Esophagus squamous epithelium (tissue), 5 donors: ENCODE results near the gene CD209. TPM values are rescaled to one million over a fixed set of nuclear protein-coding genes. Genes with fewer than 3 reads are reported as not detected.

Experiments
- DNase-seq: peaks from one replicate; lab custom pipeline; 2025; lab: John Stamatoyannopoulos, UW
- H3K27ac ChIP-seq, 4 donors: fragments of 200-600 bp; sonication (generic); one replicate each; pipeline ENCODE4 v1.5.1; 2016 to 2019; ENCODE audit warnings: mild to moderate bottlenecking in 1 of 4
- H3K27me3 ChIP-seq, 4 donors: fragments of 200-600 bp; sonication (generic); 1 replicate in 3 of 4; 2 replicates in 1 of 4; pipeline versions ENCODE4 v1.5.1 to v1.6.0; 2017 to 2021; ENCODE audit warnings: antibody characterized with exemption in 1 of 4
- H3K36me3 ChIP-seq, 3 donors: fragments of 200-600 bp; sonication (generic); one replicate each; pipeline ENCODE4 v1.5.1; 2016 to 2019
- H3K4me1 ChIP-seq, 3 donors: fragments of 200-600 bp; sonication (generic); one replicate each; pipeline ENCODE4 v1.5.1; 2017 to 2019
- H3K4me3 ChIP-seq, 4 donors: fragments of 200-600 bp; sonication (generic); 1 replicate in 3 of 4; 2 replicates in 1 of 4; pipeline ENCODE4 v1.5.1; 2016 to 2019; ENCODE audit warnings: mild to moderate bottlenecking in 2 of 4, moderate library complexity in 1 of 4
- H3K9me3 ChIP-seq, 3 donors: fragments of 200-600 bp; sonication (generic); one replicate each; pipeline ENCODE4 v1.5.1; 2016 to 2019
- CTCF ChIP-seq, 6 experiments: fragments of 450-650 bp in 4 of 6; fragments of 200-600 bp in 2 of 6; sonication (generic) in 2 of 6; IDR thresholded peaks; one replicate each; pipeline ENCODE4 v1.5.1; 2016 to 2019; ENCODE audit warnings: antibody characterized with exemption in 6 of 6, mild to moderate bottlenecking in 4 of 6, moderate library complexity in 4 of 6
- POLR2A ChIP-seq, 4 donors: fragments of 450-650 bp; IDR thresholded peaks; one replicate each; pipeline ENCODE4 v1.6.1; 2017; ENCODE audit warnings: antibody characterized with exemption in 4 of 4, mild to moderate bottlenecking in 4 of 4, moderate library complexity in 3 of 4
- WGBS, 2 donors: methylation state at CpG; one replicate each; pipeline ENCODE4 v1.1.5; 2018; 5-methylcytosine and 5-hydroxymethylcytosine counted together
- intact Hi-C: fragments of 100-400 bp; cut with DNase I; formaldehyde crosslinking; loops from one replicate; pipeline ENCODE4 v1.15.0; 2022
- total RNA-seq, 4 donors: library from RNA; depleted of rRNA; stranded (reverse); fragments of >200 nt; gene quantifications; one replicate each; pipeline ENCODE4 v1.1.0, GENCODE V29; 2016
- donor health status: DM: yes; HTN: yes; CAD: no.

Gene CD209
- total RNA-seq, 4 donors from 2014 or later, result 0.40 to 4.9 (median 4.0) TPM; not detected in 1

- WGBS, 2 donors, result 66 to 83% methylated on average over 13 to 16 of the region's 19 CpGs
- no peak for TF ChIP-seq POLR2A (IDR thresholded peaks at IDR 0.05)
- TF ChIP-seq CTCF (IDR thresholded peaks at IDR 0.05), result no peak
- Histone ChIP-seq H3K4me3 (no peak overlapping the region), H3K4me1 (no peaks in the 10 kb centered on the region), H3K27ac (no peak overlapping the region), H3K27me3 (peaks cover 0 to 63% (median 0%) of the 10 kb centered on the region in 4 donors), H3K9me3 (no peaks in the 10 kb centered on the region), H3K36me3 (no peaks in the 10 kb centered on the region)
- DNase-seq, result no peak
- intact Hi-C loops, result no loop called here
These were observed 7.3 kb downstream of the CD209 start for GRCh38 chr19:7739801-7740681.

GRCh38 chr19:7739211-7739755 is 8.1 kb downstream of the CD209 start:
- no peak overlapping the region for H3K4me3 ChIP-seq
- TF ChIP-seq CTCF (IDR thresholded peaks at IDR 0.05) (no peak), POLR2A (IDR thresholded peaks at IDR 0.05) (no peak)
- no peak for DNase-seq
- no peaks in the 10 kb centered on the region for H3K36me3 ChIP-seq
- 45 to 55% methylated on average over 2 of the region's 2 CpGs for WGBS, 2 donors
- H3K9me3 ChIP-seq, result no peaks in the 10 kb centered on the region
- intact Hi-C loops, result no loop called here
- H3K27ac ChIP-seq, result no peak overlapping the region
- no peaks in the 10 kb centered on the region for H3K4me1 ChIP-seq
- peaks cover 0 to 64% (median 0%) of the 10 kb centered on the region in 4 donors for H3K27me3 ChIP-seq

- Histone ChIP-seq H3K4me3 (no peak overlapping the region), H3K27me3 (peaks cover 0 to 58% (median 0%) of the 10 kb centered on the region in 4 donors), H3K27ac (no peak overlapping the region), H3K4me1 (no peaks in the 10 kb centered on the region), H3K9me3 (no peaks in the 10 kb centered on the region), H3K36me3 (no peaks in the 10 kb centered on the region)
- TF ChIP-seq POLR2A (IDR thresholded peaks at IDR 0.05) (no peak), CTCF (IDR thresholded peaks at IDR 0.05) (no peak)
- intact Hi-C loops, result no loop called here
- DNase-seq, result no peak
- 45 to 52% methylated on average over 7 of the region's 7 CpGs for WGBS, 2 donors
These were observed 9.3 kb downstream of the CD209 start for GRCh38 chr19:7738023-7738422.

GRCh38 chr19:7737215-7737614 is 10.1 kb downstream of the CD209 start:
- WGBS, 2 donors, result 67 to 80% methylated on average over 11 of the region's 11 CpGs
- no peak overlapping the region for H3K27ac ChIP-seq
- peaks cover 0 to 61% (median 0%) of the 10 kb centered on the region in 4 donors for H3K27me3 ChIP-seq
- no peaks in the 10 kb centered on the region for H3K9me3 ChIP-seq
- H3K36me3 ChIP-seq, result no peaks in the 10 kb centered on the region
- intact Hi-C loops, result no loop called here
- no peak for DNase-seq
- TF ChIP-seq CTCF (IDR thresholded peaks at IDR 0.05) (no peak), POLR2A (IDR thresholded peaks at IDR 0.05) (no peak)
- no peak overlapping the region for H3K4me3 ChIP-seq
- H3K4me1 ChIP-seq, result no peaks in the 10 kb centered on the region

- Histone ChIP-seq H3K4me3 (no peak overlapping the region), H3K9me3 (no peaks in the 10 kb centered on the region), H3K27me3 (peaks cover 0 to 62% (median under 1%) of the 10 kb centered on the region in 4 donors), H3K4me1 (no peaks in the 10 kb centered on the region), H3K27ac (no peak overlapping the region), H3K36me3 (no peaks in the 10 kb centered on the region)
- DNase-seq, result no peak
- WGBS, 2 donors, result 23 to 73% methylated on average over 1 of the region's 1 CpG
- intact Hi-C loops, result no loop called here
- no peak for TF ChIP-seq CTCF (IDR thresholded peaks at IDR 0.05)
- no peak for TF ChIP-seq POLR2A (IDR thresholded peaks at IDR 0.05)
These were observed 11.2 kb downstream of the CD209 start for GRCh38 chr19:7736148-7736547.
